Left renal cortex interstitium (tissue), 4 donors: ENCODE results near the gene FAM236D. TPM values are rescaled to one million over a fixed set of nuclear protein-coding genes. Genes with fewer than 3 reads are reported as not detected.
"Not testable (repeated sequence)": the region's sequence is repeated elsewhere in the genome, so short reads cannot be mapped to it uniquely, and the experiment has no call there.

Experiments used
- DNase-seq, 4 donors: peaks; one replicate each; pipeline ENCODE4 v3.0.0-alpha.2; 2013; ENCODE audit warnings: low read depth in 4 of 4, low spot score in 2 of 4, missing footprints in 1 of 4
- polyA plus RNA-seq, 4 donors: library from polyadenylated mRNA; unstranded; fragments of 120-200 nt; gene quantifications; one replicate each; pipeline ENCODE4 v1.2.1, GENCODE V29; 2013; ENCODE audit not compliant: insufficient read length in 4 of 4

Gene FAM236D
- not detected for polyA plus RNA-seq

GRCh38 chrX:72808110-72808509, at the start of gene FAM236D:
Gene FAM236D (minus strand): TSS chrX:72808210. CDS start chrX:72808110, 100 bp downstream.
- DNase-seq, result not testable (repeated sequence)

GRCh38 chrX:72837532-72837931, 29.5 kb upstream of the FAM236D start:
- DNase-seq, result not testable (repeated sequence)

- not testable (repeated sequence) for DNase-seq
These were observed 22.7 kb upstream of the FAM236D start for GRCh38 chrX:72830701-72831100.

GRCh38 chrX:72790390-72790789, 17.6 kb downstream of the FAM236D start:
- DNase-seq, result not testable (repeated sequence)

GRCh38 chrX:72788142-72788541, 19.9 kb downstream of the FAM236D start:
- DNase-seq, result not testable (repeated sequence)

GRCh38 chrX:72783964-72784363, 24.0 kb downstream of the FAM236D start:
- not testable (repeated sequence) for DNase-seq

GRCh38 chrX:72783365-72783936, 24.6 kb downstream of the FAM236D start:
- not testable (repeated sequence) for DNase-seq

- not testable (repeated sequence) for DNase-seq
These were observed 25.4 kb downstream of the FAM236D start, which contains the start of gene FAM236B for GRCh38 chrX:72782560-72782959. Gene FAM236B (minus strand): TSS chrX:72782660. CDS start chrX:72782560, 100 bp downstream.

GRCh38 chrX:72778146-72778545, 29.9 kb downstream of the FAM236D start:
- not testable (repeated sequence) for DNase-seq

GRCh38 chrX:72777467-72777790, 30.6 kb downstream of the FAM236D start:
- DNase-seq, result not testable (repeated sequence)

GRCh38 chrX:72776653-72777466, 31.1 kb downstream of the FAM236D start, which contains the start of gene DMRTC1B:
Gene DMRTC1B (plus strand): TSS chrX:72776890. CDS start chrX:72845136, 68,246 bp downstream.
- DNase-seq, result not testable (repeated sequence)

- DNase-seq, result not testable (repeated sequence)
These were observed 47.6 kb downstream of the FAM236D start for GRCh38 chrX:72760454-72760853.

Other genes starting within 250 kb of the FAM236D start
- 10 to 100 TPM; 28.9 to 45.0 (median 33.0) TPM for gene HDAC8, start 235.4 kb downstream of the FAM236D start, polyA plus RNA-seq
- 1 to 10 TPM; 4.8 to 6.0 (median 5.5) TPM for gene PHKA1, start 93.9 kb downstream of the FAM236D start, polyA plus RNA-seq
- 1 to 10 TPM; 3.3 to 5.3 (median 3.7) TPM for gene DMRTC1B, start 31.3 kb downstream of the FAM236D start, polyA plus RNA-seq
- under 1 TPM in 1 of 4 donors, not detected in 3; 0.56 TPM for gene FAM236B, start 25.6 kb downstream of the FAM236D start, polyA plus RNA-seq
- not detected for gene FAM236C, start 104.4 kb upstream of the FAM236D start, polyA plus RNA-seq
- under 1 TPM in 1 of 4 donors, not detected in 3; 0.47 TPM for gene FAM236A, start 130.0 kb upstream of the FAM236D start, polyA plus RNA-seq
- under 1 TPM; 0.30 to 0.96 (median 0.52) TPM for gene DMRTC1, start 135.6 kb upstream of the FAM236D start, polyA plus RNA-seq
- under 1 TPM in 1 of 4 donors, not detected in 3; 0.13 TPM for gene PABPC1L2B, start 194.7 kb upstream of the FAM236D start, polyA plus RNA-seq